GM21390 (cell line): ENCODE data around the gene C10orf71.
A peak's percentile ranks its signal among the peaks of the same experiment; 100 is the strongest.

Source experiments
- ATAC-seq: cut with Tn5 transposase; IDR thresholded peaks from one replicate; pipeline ENCODE4 v1.9.1; 2021; ENCODE audit not compliant: unreplicated experiment

Gene C10orf71

DNA sequence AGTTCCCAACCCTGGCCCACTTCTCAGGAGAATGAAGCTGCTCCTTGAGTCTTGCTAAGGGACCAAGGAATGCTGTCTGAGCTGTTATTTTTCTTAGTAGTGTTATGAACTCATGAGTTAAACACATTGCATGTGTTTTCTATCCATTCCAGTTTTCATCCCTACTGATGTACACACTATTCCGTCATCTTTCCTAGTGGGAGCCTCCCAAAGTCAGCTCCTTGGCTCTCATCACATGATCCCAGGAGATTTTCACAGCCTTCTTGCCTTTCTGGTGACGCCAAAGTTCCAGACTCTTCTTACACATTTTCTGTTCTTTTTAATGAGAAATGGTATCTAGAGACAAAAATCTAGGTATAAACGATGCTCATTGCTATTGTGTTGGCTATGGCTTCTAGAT lies 8.4 kb upstream of the C10orf71 start:
- ATAC-seq, result no peak

- ATAC-seq, result no peak
Measured at GRCh38 chr10:49292565-49293207, 6.3 kb upstream of the C10orf71 start.

DNA sequence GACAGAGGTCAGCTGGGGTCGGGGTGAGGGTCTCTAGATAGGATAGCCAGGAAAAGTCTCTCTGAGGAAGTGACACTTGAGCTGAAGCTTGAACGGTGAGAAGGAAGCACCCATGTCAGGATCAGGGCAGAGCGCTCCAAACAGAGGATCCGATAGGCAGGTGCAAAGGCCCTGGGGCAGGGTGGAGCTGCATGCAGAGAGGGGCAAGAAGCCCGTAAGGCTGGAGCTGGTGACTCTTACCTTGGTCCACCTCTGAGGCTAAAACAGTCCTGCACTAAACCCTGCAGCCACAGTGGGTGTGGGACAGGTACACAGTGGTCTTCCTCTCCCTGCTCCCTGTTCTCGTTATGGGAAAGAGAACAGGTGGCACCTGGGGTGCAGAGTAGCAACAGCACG lies 5.8 kb upstream of the C10orf71 start:
- ATAC-seq, result no peak

DNA sequence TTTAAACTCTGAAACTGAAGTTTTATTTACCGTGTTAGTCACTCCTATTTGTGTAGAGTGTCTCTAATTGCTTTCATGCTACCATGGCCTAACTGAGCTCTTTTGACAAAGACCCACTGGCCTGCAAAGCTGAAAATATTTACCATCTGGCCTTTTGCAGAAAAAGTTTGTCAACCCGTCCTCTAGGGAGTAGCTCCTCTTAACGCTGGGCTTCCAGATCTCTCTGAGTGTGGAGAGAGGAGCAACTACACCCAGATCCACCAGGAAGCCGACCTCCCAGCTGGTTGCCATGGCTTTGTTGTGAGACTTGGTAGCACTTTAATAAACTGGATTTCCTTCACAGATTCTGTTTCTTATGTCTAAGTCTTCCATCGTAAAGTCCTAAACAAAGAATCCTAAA lies 4.2 kb upstream of the C10orf71 start:
- no peak for ATAC-seq

- ATAC-seq, result no peak
Measured at GRCh38 chr10:49295297-49295696, 3.7 kb upstream of the C10orf71 start.

GRCh38 chr10:49296382-49296781 lies 2.6 kb upstream of the C10orf71 start:
- no peak for ATAC-seq

GRCh38 chr10:49296836-49297235 lies 2.1 kb upstream of the C10orf71 start:
- no peak for ATAC-seq

DNA sequence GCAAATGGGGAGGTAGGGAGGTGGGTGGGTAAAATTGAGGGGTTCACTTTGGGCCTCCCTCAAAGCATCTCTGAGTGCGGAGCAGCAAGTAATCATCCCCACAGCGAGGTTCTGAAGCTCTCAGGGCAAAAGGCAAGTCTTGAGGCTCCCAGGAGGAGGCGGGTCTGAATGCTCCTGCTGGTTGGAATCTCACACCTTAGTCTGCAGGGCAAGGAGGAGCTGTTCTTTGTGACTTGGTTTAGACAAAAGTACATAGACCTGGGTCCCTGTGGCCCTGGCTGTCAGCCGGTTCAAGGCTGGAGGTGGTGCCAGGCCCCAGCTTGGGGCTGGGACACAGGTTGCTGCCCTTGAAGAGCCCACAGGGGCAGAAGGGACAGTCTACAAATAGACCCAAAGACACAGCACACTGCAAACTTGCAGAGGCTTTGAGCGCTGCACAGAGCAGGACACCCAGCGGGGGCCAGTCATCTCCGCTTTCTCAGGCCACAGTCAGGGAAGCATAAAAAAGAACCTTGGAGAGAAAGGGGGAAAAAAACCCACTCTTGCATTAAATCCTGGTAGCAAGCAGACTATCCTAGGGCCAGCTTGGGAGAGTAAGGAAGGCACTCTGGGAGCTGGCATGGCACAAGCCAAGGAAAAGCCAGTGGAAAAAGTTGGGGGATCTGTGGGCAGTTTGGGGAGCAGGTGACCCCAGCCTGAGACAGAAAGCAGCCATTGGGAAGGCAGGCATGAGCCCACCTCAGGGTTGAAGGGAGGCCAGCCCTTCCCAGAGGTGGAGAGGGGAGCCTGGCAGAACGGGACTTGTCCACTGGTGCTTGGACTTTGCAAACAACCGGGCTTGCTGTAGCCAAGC lies 926 bp upstream of the C10orf71 start:
- ATAC-seq, result no peak

DNA sequence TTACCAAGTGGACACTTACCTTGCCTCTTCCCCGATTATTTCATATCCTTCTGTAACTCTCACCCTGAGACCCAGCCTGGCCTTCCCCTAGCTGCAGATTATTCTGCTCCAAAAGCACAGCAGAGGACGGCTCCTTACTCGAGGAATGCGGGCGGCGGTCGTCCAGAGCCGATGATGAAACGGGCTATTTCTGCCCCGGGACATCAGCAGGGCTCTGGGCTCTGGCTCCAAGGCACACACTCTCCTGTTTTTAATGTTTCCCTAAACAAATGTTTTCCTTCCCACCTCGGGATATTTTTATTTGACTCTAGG lies 343 bp upstream of the C10orf71 start:
- ATAC-seq, result no peak

- ATAC-seq, result peak; percentile 82
Measured at GRCh38 chr10:49299816-49300139, 808 bp downstream of the C10orf71 start.

GRCh38 chr10:49300140-49300974 lies 1.4 kb downstream of the C10orf71 start:
- peak; percentile 78 for ATAC-seq

DNA sequence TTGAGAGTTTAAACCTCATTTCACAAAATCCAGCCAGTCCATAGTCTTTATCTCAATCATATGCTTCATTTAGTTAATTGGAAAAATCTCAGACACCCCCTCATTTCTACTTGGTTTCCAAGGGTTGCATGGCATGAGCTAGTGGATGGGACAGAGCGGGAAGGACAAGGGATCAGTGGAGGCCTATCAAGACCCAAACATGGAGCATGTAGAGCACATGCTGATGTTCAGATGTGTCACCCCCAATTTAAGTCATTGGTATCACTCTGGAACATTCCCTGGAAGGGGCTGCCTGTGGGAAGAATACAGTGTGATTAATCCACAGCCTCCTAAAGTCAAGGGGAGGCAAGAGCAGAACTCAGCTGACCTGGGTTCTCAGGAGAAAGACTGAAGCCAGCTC lies 2.3 kb downstream of the C10orf71 start:
- ATAC-seq, result no peak

- ATAC-seq, result no peak
Measured at GRCh38 chr10:49302088-49302487, 3.1 kb downstream of the C10orf71 start.

- ATAC-seq, result no peak
Measured at GRCh38 chr10:49303711-49304110, 4.7 kb downstream of the C10orf71 start.

- no peak for ATAC-seq
Measured at GRCh38 chr10:49304137-49304536, 5.2 kb downstream of the C10orf71 start.

GRCh38 chr10:49307921-49308320 lies 9.0 kb downstream of the C10orf71 start:
- ATAC-seq, result no peak

- no peak for ATAC-seq
Measured at GRCh38 chr10:49308881-49309280, 9.9 kb downstream of the C10orf71 start.

DNA sequence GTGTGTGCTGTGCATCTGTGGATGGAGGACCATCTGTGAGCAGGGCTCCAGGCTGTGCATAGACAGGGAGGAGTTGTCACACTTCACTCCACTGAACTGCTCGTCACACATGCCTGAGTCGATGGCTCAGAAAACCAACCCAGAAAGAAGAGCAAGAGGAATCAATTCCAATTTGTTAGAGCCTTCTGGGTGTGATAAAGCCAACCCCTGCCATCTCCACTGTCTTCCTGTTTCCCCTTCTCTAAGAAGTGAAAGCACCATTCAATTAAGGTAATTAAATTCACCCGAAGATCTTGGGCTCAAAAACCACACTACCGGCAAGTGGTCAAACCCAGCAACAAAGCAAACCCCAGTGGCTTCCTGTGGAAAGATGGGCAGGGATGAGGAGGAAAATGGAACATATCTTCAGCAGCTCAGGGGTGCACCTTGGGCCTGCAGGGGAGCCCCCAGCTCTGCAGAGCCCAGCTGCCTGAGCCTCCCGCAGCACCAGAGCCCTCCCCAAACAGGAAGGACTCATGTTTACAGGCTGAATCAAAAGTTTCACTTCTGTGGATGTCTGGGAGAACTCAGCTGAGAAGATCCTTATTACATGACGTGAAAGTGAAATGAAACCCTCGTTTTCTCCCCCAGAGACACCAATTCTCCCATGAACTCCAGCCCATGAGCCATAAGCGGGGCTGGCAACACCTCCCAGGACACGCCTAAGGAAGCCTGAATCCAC lies 10.9 kb downstream of the C10orf71 start:
- peak; percentile 44 for ATAC-seq

DNA sequence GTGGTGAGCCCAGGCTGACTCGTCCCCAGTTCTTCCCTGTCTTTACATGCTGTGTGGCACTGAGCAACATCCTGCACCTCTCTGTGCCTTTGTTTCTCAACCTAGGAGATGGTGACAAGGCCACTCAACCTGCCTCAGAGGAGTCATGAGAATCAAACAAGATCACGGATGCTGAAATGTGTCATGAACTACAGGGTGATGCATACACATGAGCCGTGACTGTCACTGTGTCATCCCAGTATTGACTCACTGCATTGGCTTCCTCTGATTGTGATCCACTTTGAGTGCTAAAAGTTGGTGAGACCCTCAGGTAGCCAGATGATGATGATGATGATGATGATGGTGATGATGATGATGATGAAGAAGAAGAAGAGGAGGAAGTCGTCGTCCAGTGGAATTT lies 11.5 kb downstream of the C10orf71 start:
- ATAC-seq, result no peak

DNA sequence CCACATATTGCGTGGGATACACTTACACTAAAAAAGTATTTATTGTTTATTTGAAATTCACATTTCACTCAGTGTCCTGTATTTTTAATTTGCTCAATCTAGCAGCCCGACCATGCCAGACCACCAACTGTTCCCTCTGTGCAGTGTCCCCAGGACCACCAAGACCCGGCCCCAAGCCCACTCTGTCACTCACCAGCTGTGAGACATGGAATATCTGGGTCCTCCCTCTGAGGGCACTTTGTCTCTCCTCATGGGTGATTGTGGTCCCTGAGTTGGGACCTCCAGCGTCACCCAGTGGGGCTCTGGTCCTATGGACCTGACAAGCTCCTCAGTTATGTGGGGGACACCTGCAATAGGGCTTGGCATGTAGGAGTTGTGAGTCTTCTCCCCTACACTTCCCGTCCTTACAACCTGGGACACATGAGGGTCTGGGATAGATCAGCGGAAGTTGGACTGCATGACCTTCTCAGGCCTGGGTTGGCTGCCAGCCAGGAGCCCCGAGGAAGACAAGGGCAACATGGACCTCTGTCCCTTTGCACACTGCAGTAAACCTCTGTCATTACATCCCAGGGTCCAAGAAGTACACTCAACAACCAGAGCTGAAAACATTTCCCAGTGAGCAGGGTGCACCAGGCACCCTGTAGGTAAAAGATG lies 12.1 kb downstream of the C10orf71 start:
- no peak for ATAC-seq
